AG04449 (cell line): ENCODE data around the gene TOP3A.
"Not testable (repeated sequence)": the region's sequence is repeated elsewhere in the genome, so short reads cannot be mapped to it uniquely, and the experiment has no call there.

ENCODE experiments used
- CTCF ChIA-PET: fragments of 350-600 bp; formaldehyde crosslinking; extraction: SDS; loops from one replicate; lab custom pipeline; 2021; ENCODE audit warnings: antibody characterized with exemption; lab: Yijun Ruan, JAX
- POLR2A ChIA-PET: fragments of 400-600, 350-600 bp; formaldehyde crosslinking; extraction: SDS; loops from one replicate; lab custom pipeline; 2020; ENCODE audit warnings: antibody characterized with exemption, inconsistent platforms; lab: Yijun Ruan, JAX
- DNase-seq: peaks from one replicate; pipeline ENCODE4 v3.0.0-alpha.2; 2010; ENCODE audit warnings: low read depth, low spot score
- H3K4me3 ChIP-seq: 2 replicates; pipeline ENCODE4 v1.5.1; 2011; ENCODE audit warnings: low read depth, mild to moderate bottlenecking, control low read depth, low read length
- TF ChIP-seq, protein P1 (sequence below): IDR thresholded peaks from one replicate; pipeline ENCODE4 v1.5.1; 2011; ENCODE audit warnings: mild to moderate bottlenecking, moderate library complexity, low read length, control low read depth, inconsistent platforms; ENCODE audit not compliant: insufficient read depth; ENCODE audit errors: missing control alignments

TOP3A gene

DNA sequence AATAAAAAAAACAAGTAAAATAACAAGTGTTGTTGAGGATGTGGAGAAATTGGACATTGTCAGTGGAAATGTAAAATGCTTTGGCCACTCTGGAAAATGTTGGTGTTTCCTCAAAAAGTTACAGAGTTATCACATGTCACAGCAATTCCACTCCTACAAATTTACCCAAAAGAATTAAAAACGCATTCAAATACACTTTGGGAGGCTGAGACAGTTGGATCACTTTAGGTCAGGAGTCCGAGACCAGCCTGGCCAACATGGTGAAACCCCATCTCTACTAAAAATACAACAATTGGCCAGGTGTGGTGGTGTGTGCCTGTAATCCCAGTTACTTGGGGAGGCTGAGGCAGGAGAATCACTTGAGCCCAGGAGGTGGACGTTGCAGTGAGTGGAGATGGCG is 5.6 kb downstream of the TOP3A start:
- ChIA-PET POLR2A (no interaction called here), CTCF (no interaction called here)
- TF ChIP-seq, protein P1, sequence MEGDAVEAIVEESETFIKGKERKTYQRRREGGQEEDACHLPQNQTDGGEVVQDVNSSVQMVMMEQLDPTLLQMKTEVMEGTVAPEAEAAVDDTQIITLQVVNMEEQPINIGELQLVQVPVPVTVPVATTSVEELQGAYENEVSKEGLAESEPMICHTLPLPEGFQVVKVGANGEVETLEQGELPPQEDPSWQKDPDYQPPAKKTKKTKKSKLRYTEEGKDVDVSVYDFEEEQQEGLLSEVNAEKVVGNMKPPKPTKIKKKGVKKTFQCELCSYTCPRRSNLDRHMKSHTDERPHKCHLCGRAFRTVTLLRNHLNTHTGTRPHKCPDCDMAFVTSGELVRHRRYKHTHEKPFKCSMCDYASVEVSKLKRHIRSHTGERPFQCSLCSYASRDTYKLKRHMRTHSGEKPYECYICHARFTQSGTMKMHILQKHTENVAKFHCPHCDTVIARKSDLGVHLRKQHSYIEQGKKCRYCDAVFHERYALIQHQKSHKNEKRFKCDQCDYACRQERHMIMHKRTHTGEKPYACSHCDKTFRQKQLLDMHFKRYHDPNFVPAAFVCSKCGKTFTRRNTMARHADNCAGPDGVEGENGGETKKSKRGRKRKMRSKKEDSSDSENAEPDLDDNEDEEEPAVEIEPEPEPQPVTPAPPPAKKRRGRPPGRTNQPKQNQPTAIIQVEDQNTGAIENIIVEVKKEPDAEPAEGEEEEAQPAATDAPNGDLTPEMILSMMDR: no peak
- DNase-seq: no peak
- H3K4me3 ChIP-seq: no peak overlapping the region

DNA sequence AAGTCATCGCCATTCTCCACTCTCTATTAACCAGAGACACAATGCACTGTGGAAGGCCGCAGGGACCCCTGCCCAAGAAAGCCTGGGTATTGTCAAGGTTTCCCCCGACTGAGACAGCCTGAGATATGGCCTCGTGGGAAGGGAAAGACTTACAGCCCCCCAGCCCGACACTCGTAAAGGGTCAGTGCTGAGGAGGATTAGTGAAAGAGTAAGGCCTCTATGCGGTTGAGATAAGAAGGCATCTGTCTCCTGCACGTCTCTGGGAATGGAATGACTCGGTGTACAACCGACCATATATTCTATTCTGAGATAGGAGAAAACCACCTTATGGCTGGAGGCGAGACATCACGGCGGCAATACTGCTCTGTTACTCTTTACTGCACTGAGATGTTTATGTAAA is 11.6 kb downstream of the TOP3A start:
- DNase-seq, H3K4me3 ChIP-seq, POLR2A ChIA-PET, CTCF ChIA-PET: not testable (repeated sequence)

DNA sequence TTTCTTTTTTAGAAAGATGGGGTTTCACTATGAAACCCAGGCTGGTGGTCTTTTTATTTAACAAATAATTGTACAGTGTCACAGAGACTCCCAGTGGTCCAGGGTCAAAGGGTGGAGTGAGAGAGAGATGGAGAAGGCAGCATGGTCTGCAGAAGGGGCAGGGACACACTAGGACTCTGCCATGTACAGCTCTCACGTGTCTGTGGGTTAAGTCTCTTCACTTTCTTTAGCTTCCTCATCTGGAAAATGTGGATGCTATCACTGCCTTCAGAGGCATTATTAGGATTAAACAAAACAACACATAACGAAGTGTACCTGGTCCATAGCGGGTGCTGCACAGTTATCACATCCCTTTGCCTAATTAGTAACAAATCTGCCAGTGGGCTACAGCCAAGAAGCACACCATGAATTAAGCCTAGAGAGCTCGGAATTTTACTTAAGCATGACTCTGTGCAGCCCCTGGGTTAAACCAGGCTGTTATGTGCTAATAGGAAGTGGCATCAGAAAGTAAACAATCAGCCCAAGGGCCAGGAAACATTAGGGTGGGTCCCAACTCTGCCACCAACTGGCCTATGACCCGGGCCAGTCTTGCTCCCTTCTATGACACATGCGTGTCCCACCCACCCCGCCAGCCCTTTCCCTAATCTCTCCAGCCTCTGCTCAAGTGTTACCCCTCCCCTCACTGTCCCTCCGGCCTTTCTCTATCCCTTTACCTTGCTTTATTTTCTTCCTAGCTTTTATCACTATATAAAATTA is 13.9 kb downstream of the TOP3A start:
- CTCF ChIA-PET: no interaction called here
- TF ChIP-seq, protein P1: no peak
- POLR2A ChIA-PET: interaction anchor here (1.1 kb wide), 1 partner anchor 13 kb away, joined by 3 read pairs; no protein-coding TSS in a partner anchor

DNA sequence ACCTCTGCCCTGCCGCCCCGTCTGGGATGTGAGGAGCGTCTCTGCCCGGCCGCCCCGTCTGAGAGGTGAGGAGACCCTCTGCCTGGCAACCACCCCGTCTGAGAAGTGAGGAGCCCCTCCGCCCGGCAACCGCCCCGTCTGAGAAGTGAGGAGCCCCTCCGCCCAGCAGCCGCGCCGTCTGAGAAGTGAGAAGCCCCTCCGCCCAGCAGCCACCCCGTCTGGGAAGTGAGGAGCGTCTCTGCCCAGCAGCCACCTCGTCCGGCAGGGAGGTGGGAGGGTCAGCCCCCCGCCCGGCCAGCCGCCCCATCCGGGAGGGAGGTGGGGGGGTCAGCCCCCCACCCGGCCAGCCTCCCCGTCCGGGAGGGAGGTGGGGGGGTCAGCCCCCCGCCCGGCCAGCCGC is 16.7 kb downstream of the TOP3A start:
- DNase-seq, POLR2A ChIA-PET, H3K4me3 ChIP-seq: not testable (repeated sequence)

More for the DNA sequence above, 13.9 kb downstream of the TOP3A start:
- no peak overlapping the region for H3K4me3 ChIP-seq
- no peak for DNase-seq

DNA sequence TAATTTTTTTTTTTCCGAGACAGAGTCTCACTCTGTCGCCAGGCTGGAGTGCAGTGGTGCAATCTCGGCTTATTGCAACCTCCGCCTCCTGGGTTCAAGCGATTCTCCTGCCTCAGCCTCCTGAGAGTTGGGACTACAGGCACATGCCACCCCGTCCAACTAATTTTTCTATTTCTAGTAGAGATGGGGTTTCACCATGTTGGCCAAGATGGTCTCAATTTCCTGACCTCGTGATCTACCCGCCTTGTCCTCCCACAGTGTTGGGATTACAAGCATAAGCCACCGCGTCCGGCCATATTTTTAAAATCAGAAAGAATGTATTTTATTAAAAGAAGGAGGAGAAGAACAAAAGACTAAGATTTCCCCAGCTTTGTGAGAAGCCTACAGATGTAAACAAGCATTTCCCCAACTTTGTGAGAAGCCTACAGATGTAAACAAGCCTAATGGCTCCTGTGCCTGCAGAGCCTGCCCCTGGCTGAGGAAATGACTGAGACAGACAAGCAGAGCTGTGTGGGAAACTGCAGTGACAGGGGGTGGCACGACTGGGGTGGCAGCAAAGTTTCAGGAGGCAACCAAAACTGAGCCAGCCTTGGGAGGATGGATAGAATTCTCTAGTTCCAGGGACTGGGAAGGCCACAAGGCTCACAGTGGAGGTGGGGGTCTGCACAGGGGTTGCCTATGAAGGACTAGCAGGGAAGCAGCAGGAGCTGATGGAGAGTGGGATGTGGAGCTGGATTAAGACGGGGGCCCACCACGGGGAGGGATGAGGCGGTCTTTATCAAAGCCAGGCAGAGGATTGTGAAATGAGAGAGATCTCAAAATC is 22.9 kb downstream of the TOP3A start:
- TF ChIP-seq, protein P1: no peak
- H3K4me3 ChIP-seq: no peak overlapping the region
- CTCF ChIA-PET: interaction anchor here (0.9 kb wide), 1 partner anchor 36 kb away, joined by 3 read pairs; no protein-coding TSS in a partner anchor
- no peak for DNase-seq
- POLR2A ChIA-PET: interaction anchor here (1.0 kb wide), 1 partner anchor 9 kb away, joined by 3 read pairs; no protein-coding TSS in a partner anchor

More for the DNA sequence above, 16.7 kb downstream of the TOP3A start:
- CTCF ChIA-PET: not testable (repeated sequence)

DNA sequence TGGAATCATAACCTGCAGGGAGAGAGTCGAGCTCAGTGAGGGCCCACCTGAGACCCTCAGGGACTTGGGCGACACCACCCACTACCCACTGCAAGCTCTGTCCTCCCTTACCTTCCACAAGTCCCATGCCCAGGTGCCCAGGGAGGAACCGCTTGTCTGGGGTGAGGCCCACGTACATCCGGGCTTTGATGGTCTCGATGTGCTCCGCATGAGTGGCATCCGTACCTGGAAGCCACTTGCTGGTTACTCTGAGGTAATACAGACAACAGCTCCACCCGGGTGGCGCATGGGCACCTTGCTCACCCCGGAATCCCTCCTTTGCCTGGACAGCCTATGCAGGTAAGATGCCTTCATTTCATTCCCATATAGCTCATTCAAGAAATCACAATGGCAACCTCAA is 29.5 kb downstream of the TOP3A start:
- TF ChIP-seq, protein P1: no peak
- no peak for DNase-seq
- no peak overlapping the region for H3K4me3 ChIP-seq
- ChIA-PET POLR2A (no interaction called here), CTCF (no interaction called here)

DNA sequence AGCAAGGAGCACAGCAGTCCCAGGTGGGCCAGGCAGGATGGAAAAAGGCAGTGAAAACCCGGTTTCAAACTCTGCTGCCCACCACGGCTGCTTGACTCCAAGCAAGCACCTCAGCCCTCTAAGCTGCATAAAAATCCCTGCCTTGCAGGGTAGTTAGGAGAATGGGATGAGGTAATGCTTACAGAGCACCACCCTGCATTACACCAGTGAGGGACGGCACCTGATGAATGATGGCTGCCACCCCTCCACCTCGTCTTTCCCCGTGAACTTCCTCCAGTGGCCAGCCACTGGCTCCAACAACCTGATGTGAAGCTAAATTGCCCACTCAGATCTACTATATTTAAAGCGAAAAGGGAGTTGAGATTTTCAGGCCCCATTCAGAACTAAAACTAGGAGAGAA is 33.0 kb downstream of the TOP3A start:
- TF ChIP-seq, protein P1: no peak
- CTCF ChIA-PET: no interaction called here
- no peak for DNase-seq
- no peak overlapping the region for H3K4me3 ChIP-seq
- POLR2A ChIA-PET: no interaction called here
